Measurements from ENCODE around the gene STPG2.

DNA sequence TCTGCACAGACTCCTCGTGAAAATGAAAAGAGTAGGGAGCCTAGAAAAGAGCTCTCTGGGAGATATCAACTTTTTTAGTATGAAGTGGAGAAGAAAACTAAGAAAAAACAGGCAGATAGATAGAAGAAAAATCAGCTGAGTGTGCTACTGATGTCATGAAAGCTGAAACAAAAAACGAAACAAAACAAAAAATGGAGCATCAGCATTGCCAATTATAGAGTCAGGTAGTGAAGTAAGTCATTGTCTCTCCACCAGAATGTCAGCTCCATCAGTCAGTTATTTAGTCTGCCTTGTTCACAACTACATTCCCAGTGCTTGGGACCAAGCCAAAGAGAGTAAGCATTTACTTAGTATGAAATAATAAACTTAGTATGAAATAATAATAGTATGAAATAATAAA, 595.1 kb downstream of the STPG2 start:
- no peak for TF ChIP-seq POLR2AphosphoS5 (IDR thresholded peaks at IDR 0.05)
- TF ChIP-seq, protein P1, sequence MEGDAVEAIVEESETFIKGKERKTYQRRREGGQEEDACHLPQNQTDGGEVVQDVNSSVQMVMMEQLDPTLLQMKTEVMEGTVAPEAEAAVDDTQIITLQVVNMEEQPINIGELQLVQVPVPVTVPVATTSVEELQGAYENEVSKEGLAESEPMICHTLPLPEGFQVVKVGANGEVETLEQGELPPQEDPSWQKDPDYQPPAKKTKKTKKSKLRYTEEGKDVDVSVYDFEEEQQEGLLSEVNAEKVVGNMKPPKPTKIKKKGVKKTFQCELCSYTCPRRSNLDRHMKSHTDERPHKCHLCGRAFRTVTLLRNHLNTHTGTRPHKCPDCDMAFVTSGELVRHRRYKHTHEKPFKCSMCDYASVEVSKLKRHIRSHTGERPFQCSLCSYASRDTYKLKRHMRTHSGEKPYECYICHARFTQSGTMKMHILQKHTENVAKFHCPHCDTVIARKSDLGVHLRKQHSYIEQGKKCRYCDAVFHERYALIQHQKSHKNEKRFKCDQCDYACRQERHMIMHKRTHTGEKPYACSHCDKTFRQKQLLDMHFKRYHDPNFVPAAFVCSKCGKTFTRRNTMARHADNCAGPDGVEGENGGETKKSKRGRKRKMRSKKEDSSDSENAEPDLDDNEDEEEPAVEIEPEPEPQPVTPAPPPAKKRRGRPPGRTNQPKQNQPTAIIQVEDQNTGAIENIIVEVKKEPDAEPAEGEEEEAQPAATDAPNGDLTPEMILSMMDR (IDR thresholded peaks at IDR 0.05 in 8 of 11, conservative IDR thresholded peaks at IDR 0.05 in 3 of 11), result no peak
- TF ChIP-seq POLR2A (IDR thresholded peaks at IDR 0.05), result no peak

All from spleen (tissue), 7 donors.